Measurements from ENCODE around the gene SLIT2. TPM values are rescaled to one million over a fixed set of nuclear protein-coding genes. Genes with fewer than 3 reads are reported as not detected.

SLIT2 gene
- total RNA-seq, 3 donors from 2014 or later (not counting 1 experiment from before 2014, with no cell fraction given), result not detected

DNA sequence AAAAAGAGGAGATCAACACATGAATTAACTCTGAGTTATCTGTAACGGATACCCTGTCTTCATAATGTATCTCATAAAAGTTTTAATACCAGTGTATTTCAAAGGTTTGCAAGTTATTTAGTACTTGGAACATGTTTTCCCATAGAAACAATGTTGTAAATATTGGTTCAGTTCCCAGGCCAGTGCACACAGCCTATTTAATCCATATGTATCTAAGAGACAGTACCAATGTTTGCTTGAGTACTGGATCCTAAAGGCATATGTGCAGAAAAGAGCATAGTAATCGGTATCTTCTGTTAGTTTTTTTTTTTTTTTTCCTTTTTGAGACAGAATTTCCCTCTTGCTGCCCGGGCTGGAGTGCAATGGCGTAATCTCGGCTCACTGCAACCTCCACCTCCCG lies 46.1 kb downstream of the SLIT2 start:
- Mint-ChIP-seq H3K27ac (no peak overlapping the region), H3K9me3 (peaks cover under 1 to 1% of the 10 kb centered on the region in 2 donors), H3K4me3 (no peak overlapping the region), H3K27me3 (ENCODE audit: low read depth in 2 of 2) (no peaks in the 10 kb centered on the region), H3K36me3 (no peaks in the 10 kb centered on the region), H3K4me1 (no peaks in the 10 kb centered on the region)
- ATAC-seq (no peak), DNase-seq (no peak)
- Histone ChIP-seq H3K9me3 (ENCODE audit: control insufficient read depth, insufficient read depth, low read length) (no peaks in the 10 kb centered on the region), H3K27ac (ENCODE audit: low read length) (no peak overlapping the region), H3K36me3 (ENCODE audit: control insufficient read depth, insufficient read depth, low read length) (no peaks in the 10 kb centered on the region), H3K27me3 (ENCODE audit: control insufficient read depth, insufficient read depth, low read length) (no peaks in the 10 kb centered on the region), H3K4me3 (ENCODE audit: low read length) (no peak overlapping the region), H3K4me1 (ENCODE audit: control insufficient read depth, insufficient read depth, low read length) (no peaks in the 10 kb centered on the region)
- intact Hi-C loops (cut with micrococcal nuclease), result no loop called here
- TF ChIP-seq, protein P1, sequence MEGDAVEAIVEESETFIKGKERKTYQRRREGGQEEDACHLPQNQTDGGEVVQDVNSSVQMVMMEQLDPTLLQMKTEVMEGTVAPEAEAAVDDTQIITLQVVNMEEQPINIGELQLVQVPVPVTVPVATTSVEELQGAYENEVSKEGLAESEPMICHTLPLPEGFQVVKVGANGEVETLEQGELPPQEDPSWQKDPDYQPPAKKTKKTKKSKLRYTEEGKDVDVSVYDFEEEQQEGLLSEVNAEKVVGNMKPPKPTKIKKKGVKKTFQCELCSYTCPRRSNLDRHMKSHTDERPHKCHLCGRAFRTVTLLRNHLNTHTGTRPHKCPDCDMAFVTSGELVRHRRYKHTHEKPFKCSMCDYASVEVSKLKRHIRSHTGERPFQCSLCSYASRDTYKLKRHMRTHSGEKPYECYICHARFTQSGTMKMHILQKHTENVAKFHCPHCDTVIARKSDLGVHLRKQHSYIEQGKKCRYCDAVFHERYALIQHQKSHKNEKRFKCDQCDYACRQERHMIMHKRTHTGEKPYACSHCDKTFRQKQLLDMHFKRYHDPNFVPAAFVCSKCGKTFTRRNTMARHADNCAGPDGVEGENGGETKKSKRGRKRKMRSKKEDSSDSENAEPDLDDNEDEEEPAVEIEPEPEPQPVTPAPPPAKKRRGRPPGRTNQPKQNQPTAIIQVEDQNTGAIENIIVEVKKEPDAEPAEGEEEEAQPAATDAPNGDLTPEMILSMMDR (IDR thresholded peaks at IDR 0.05), result no peak
- WGBS (ENCODE audit: insufficient coverage), result 89% methylated on average over 5 of the region's 6 CpGs

DNA sequence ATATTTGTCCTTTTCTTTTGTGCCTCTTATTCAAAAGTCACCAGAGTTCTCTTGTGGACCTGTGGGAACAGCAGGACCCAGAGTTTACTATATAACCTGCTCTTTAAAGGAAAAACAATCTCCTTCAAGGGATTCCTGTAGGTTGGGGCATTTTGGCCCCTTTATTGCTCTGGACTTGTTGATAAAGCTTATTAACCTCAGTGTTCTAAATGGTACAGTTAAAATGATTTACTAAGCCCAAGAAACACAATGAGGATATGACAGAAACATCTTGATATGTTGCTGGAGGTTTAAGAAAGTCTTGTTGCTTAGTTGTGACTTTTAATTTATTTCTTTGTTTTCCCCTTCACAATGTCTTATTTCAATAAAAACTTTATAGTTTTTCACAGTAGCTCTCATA lies 46.8 kb downstream of the SLIT2 start:
- Histone ChIP-seq H3K4me1 (ENCODE audit: control insufficient read depth, insufficient read depth, low read length) (no peaks in the 10 kb centered on the region), H3K27me3 (ENCODE audit: control insufficient read depth, insufficient read depth, low read length) (no peaks in the 10 kb centered on the region), H3K36me3 (ENCODE audit: control insufficient read depth, insufficient read depth, low read length) (no peaks in the 10 kb centered on the region), H3K27ac (ENCODE audit: low read length) (no peak overlapping the region), H3K4me3 (ENCODE audit: low read length) (no peak overlapping the region), H3K9me3 (ENCODE audit: control insufficient read depth, insufficient read depth, low read length) (no peaks in the 10 kb centered on the region)
- Mint-ChIP-seq H3K9me3 (no peaks in the 10 kb centered on the region), H3K36me3 (no peaks in the 10 kb centered on the region), H3K27me3 (ENCODE audit: low read depth in 2 of 2) (no peaks in the 10 kb centered on the region), H3K27ac (no peak overlapping the region), H3K4me3 (no peak overlapping the region), H3K4me1 (no peaks in the 10 kb centered on the region)
- intact Hi-C loops (cut with micrococcal nuclease), result no loop called here
- TF ChIP-seq, protein P1 (IDR thresholded peaks at IDR 0.05), result no peak
- ATAC-seq (no peak), DNase-seq (no peak)

DNA sequence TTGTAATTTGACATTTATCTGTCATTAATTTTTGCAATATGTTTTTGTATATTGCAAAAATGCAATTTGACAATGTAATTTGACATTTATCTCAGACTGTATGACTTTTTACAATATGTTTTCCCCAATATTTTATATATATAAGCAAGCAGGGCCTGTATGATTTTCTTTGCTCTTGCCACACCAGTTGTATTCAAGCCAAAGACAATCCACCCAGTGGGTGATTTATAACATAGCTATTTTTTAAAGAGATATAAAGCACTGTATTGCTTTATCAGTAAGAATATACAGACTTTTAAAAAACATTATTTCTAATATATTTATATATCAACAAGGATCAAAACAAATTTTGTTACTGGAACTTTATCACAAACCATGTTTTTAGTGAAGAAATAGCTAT lies 47.3 kb downstream of the SLIT2 start:
- TF ChIP-seq, protein P1 (IDR thresholded peaks at IDR 0.05), result no peak
- Histone ChIP-seq H3K9me3 (ENCODE audit: control insufficient read depth, insufficient read depth, low read length) (no peaks in the 10 kb centered on the region), H3K4me1 (ENCODE audit: control insufficient read depth, insufficient read depth, low read length) (no peaks in the 10 kb centered on the region), H3K36me3 (ENCODE audit: control insufficient read depth, insufficient read depth, low read length) (no peaks in the 10 kb centered on the region), H3K27ac (ENCODE audit: low read length) (no peak overlapping the region), H3K4me3 (ENCODE audit: low read length) (no peak overlapping the region), H3K27me3 (ENCODE audit: control insufficient read depth, insufficient read depth, low read length) (no peaks in the 10 kb centered on the region)
- no peak overlapping the region for H3K27ac Mint-ChIP-seq
- H3K36me3 Mint-ChIP-seq, result no peaks in the 10 kb centered on the region
- no peak overlapping the region for H3K4me3 Mint-ChIP-seq
- intact Hi-C loops (cut with micrococcal nuclease), result no loop called here
- DNase-seq (no peak), ATAC-seq (no peak)
- H3K9me3 Mint-ChIP-seq, result no peaks in the 10 kb centered on the region
- no peaks in the 10 kb centered on the region for H3K4me1 Mint-ChIP-seq
- H3K27me3 Mint-ChIP-seq (ENCODE audit: low read depth in 2 of 2), result no peaks in the 10 kb centered on the region

DNA sequence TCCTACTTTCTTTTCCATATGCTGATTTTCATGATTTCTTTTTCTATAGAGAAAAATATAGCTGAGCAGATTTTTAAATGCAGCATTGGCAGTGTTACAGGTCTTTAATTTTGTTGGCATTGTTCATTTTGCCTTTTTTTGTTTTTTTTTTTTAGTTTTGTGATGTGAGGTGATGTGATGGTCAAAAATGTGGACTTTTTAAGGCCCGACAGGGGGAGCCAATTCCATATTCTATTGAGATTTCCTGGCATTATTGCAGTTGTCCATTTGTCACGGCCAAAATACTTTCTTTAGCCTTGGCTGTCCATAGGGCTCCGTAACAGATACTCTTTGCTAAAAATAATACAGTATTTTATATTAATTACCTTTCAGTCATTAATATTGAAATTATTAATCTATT lies 47.8 kb downstream of the SLIT2 start:
- TF ChIP-seq, protein P1 (IDR thresholded peaks at IDR 0.05), result no peak
- ATAC-seq (no peak), DNase-seq (no peak)
- H3K27me3 ChIP-seq (ENCODE audit: control insufficient read depth, insufficient read depth, low read length), result no peaks in the 10 kb centered on the region
- H3K9me3 ChIP-seq (ENCODE audit: control insufficient read depth, insufficient read depth, low read length), result no peaks in the 10 kb centered on the region
- no peak overlapping the region for H3K27ac Mint-ChIP-seq
- no peak overlapping the region for H3K4me3 ChIP-seq (ENCODE audit: low read length)
- no peaks in the 10 kb centered on the region for H3K4me1 ChIP-seq (ENCODE audit: control insufficient read depth, insufficient read depth, low read length)
- 29% methylated on average over 1 of the region's 3 CpGs for WGBS (ENCODE audit: insufficient coverage)
- H3K4me3 Mint-ChIP-seq, result no peak overlapping the region
- H3K27me3 Mint-ChIP-seq (ENCODE audit: low read depth in 2 of 2), result no peaks in the 10 kb centered on the region
- no peaks in the 10 kb centered on the region for H3K4me1 Mint-ChIP-seq
- no peaks in the 10 kb centered on the region for H3K36me3 Mint-ChIP-seq
- intact Hi-C loops (cut with micrococcal nuclease), result no loop called here
- no peaks in the 10 kb centered on the region for H3K9me3 Mint-ChIP-seq
- no peak overlapping the region for H3K27ac ChIP-seq (ENCODE audit: low read length)
- H3K36me3 ChIP-seq (ENCODE audit: control insufficient read depth, insufficient read depth, low read length), result no peaks in the 10 kb centered on the region

Measured in natural killer cell (primary cell).